Right ventricle myocardium inferior (tissue), 1 donor: ENCODE measurements around the gene LRRC34. TPM values are rescaled to one million over a fixed set of nuclear protein-coding genes. Genes with fewer than 3 reads are reported as not detected.

ENCODE experiments used
- ATAC-seq: fragments of 200-7000 bp; cut with Tn5 transposase; one replicate; pipeline ENCODE4 v1.9.1; 2020; ENCODE audit warnings: mild to moderate bottlenecking, moderate library complexity
- DNase-seq: peaks from one replicate; pipeline ENCODE4 v3.0.0; 2021; ENCODE audit errors: missing footprints
- intact Hi-C: fragments of 100-400 bp; cut with DNase I; formaldehyde crosslinking; loops from one replicate; pipeline ENCODE4 v1.11.0; 2022
- long read RNA-seq: library from polyadenylated mRNA; unstranded; transcript quantifications from one replicate; pipeline ENCODE4 v2.0.0, GENCODE V29; 2021
- total RNA-seq: library from RNA; stranded (reverse); fragmentation: NEBNext Ultra II Directional; extraction: Animal tissue kit (Norgen Biotek cat#: 25700); gene quantifications from one replicate; pipeline ENCODE4 v1.2.1, GENCODE V29; 2021
- donor health status: DM: no; HTN: yes; CAD: no; lungs with severe emphysema.

The LRRC34 gene, protein sequence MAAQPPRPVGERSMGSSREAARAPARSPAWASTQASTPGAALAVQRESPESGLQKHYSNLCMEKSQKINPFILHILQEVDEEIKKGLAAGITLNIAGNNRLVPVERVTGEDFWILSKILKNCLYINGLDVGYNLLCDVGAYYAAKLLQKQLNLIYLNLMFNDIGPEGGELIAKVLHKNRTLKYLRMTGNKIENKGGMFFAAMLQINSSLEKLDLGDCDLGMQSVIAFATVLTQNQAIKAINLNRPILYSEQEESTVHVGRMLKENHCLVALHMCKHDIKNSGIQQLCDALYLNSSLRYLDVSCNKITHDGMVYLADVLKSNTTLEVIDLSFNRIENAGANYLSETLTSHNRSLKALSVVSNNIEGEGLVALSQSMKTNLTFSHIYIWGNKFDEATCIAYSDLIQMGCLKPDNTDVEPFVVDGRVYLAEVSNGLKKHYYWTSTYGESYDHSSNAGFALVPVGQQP
- total RNA-seq = 1.6 TPM
- long read RNA-seq = 0 reads

- peak; percentile 93 for DNase-seq
- peak; percentile 93 for ATAC-seq
- intact Hi-C loops = no loop called here
Measured at GRCh38 chr3:169812332-169813235, at the start of gene LRRC34, which contains the start of gene LRRIQ4. LRRC34 (minus strand) TSS chr3:169812904; CDS start chr3:169812548, 356 bp downstream. LRRIQ4 (plus strand) TSS chr3:169812870; CDS start chr3:169821922, 9,052 bp downstream.

- DNase-seq (no peak), ATAC-seq (no peak)
- intact Hi-C loops = loop anchor here (10.0 kb wide), 1 partner anchor 173 kb away; the partner anchor contains the start of gene GPR160
Measured at GRCh38 chr3:169861871-169862270, 49.2 kb upstream of the LRRC34 start.

DNA sequence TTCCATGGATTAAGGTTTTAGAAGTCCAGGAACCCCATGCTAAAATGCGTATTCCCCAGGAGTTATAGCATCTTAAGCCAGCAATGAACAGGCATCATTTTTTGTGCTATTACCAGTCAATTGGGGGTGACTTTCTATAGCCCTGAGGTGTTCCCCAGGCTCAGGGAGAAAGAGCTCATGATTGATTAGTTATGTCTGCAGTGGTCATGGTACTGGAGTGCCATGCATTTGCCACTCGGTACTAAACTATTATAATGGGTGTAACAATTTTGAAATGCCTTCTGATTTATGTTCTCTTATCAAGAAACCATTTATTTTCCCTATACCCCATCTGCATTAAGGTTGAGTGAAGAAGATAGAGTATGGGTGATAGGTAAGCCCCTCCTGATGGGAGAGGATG is 45.1 kb upstream of the LRRC34 start:
- no peak for DNase-seq
- no peak for ATAC-seq
- intact Hi-C loops = no loop called here

GRCh38 chr3:169855514-169855913 is 42.8 kb upstream of the LRRC34 start:
- intact Hi-C loops = no loop called here
- no peak for ATAC-seq
- DNase-seq = no peak

- ATAC-seq (no peak), DNase-seq (no peak)
- intact Hi-C loops = no loop called here
Measured at GRCh38 chr3:169850618-169851017, 37.9 kb upstream of the LRRC34 start.

DNA sequence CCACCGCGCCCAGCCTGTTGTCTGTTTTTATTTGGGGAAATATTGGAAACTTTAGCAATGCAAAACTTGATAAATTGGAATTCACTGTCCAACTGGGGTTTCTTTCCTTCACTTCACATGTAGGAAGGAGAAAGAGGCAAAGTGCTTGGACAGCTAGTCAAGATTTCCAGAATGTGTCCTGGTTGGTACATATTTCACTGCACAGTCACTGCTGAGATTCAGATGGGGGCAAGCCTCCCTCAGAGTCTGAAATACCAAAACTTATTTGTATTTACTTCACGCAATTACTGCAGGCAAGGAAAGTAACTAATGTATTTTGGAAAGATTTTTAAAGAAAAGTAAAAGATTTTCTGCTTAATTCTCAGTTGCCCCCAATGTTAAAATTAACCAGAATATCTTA is 36.0 kb upstream of the LRRC34 start:
- DNase-seq = no peak
- ATAC-seq = no peak
- intact Hi-C loops = no loop called here

GRCh38 chr3:169847896-169848295 is 35.2 kb upstream of the LRRC34 start:
- ATAC-seq (peak; percentile 42), DNase-seq (no peak)
- intact Hi-C loops = no loop called here

GRCh38 chr3:169846458-169847193 is 33.9 kb upstream of the LRRC34 start:
- ATAC-seq (no peak), DNase-seq (no peak)
- intact Hi-C loops = no loop called here

GRCh38 chr3:169842960-169843359 is 30.3 kb upstream of the LRRC34 start:
- DNase-seq (no peak), ATAC-seq (no peak)
- intact Hi-C loops = no loop called here

- DNase-seq (no peak), ATAC-seq (no peak)
- intact Hi-C loops = no loop called here
Measured at GRCh38 chr3:169841171-169841570, 28.5 kb upstream of the LRRC34 start.

DNA sequence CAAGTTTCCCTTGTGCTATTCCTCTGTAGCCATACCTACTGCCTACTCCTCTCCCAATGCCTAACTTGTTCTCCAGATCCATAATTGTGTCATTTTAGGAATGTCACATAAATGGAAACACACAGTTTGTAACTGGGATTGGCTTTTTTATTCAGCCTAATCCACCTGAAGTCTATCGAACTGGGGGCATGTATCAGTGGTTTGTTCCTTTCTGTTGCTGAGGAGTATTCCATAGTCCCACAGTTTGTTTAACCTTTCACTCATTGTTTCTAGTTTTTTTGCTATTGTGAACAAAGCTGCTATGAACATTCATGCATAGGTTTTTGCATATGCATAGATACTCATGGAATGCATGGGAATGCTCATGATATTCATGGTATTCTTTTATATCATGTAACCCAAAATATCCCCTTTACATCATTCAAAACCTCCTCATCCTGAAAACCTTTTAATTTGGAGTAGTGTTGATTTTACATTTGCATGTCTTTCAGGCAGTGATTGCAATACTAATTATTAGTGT is 25.9 kb upstream of the LRRC34 start:
- intact Hi-C loops = no loop called here
- ATAC-seq = no peak

DNA sequence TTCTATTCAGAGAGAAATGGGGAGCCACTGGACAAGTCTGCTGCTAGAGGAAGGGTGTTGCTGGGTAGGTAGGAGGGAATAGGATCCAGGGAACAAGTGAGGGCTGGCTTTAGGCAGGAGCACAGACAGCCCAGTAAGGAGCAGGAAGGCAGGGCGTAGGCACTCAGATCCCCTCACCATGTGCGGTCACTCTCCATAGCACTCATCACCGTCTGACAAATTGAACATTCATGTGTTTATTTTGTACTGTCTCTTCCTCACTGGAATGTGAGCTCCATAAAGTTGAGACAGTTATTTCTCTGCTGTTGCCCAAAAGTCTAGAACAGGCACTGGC is 24.2 kb upstream of the LRRC34 start:
- no peak for ATAC-seq
- intact Hi-C loops = no loop called here
- no peak for DNase-seq

More for the DNA sequence above, 25.9 kb upstream of the LRRC34 start:
- no peak for DNase-seq

DNA sequence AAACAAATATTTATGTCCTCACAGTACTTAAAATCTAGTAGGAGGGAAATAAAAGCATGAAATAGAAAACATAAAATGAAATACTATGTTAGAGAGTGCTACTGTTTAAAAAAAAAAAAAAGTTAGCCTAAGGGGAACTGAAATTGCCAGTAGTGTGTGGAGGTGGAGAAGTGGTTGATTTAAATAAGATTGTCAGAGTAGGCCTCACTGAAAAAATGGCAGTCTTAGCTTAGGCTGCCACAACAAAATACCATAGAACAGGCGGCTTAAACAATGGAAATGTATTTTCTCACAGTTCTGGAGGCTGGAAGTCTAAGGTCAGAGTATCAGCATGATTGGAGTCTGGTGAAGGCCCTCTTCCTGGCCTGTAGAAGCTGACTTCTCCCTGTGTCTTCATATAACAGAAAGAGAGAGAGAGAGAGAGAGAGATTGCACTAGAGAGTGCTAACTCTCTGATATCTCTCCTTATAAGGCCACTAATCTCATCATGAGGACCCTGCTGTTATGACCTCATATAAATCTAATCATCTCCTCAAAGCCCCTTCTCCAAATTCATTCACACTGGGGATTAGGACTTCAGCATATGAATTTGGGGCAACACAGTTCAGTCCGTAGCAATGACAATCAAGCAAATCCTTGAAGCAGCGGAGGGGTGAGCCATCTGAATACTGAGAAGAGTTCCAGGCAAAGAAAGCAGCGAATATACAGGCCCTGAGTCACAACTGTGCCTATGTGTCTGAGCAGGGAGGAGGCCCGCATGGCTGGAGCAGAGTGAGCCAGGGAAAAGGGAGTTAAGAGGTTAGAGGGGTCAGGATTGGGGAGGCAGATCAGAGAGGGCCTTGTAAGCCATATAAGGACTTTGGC is 23.6 kb upstream of the LRRC34 start:
- ATAC-seq (no peak), DNase-seq (no peak)
- intact Hi-C loops = no loop called here

DNA sequence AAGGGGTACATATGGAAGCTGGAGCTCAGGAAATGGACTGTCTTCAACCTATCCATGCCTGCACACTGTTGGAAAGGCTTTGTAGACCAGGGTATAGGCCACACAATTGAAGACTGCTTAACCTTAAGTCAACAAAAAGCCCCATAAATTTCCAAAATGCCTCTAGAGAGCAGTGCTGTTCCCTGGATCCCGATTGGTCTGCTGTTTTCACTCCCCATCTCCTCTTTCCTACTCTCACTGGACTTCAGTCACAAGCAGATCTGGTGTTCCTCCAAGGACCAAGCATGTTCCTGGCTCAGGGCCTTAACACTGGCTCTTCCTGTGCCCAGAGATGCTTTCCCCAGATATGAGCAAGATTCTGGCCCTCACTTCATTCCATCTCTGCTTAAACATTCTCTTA is 22.8 kb upstream of the LRRC34 start:
- no peak for ATAC-seq
- intact Hi-C loops = no loop called here
- no peak for DNase-seq

DNA sequence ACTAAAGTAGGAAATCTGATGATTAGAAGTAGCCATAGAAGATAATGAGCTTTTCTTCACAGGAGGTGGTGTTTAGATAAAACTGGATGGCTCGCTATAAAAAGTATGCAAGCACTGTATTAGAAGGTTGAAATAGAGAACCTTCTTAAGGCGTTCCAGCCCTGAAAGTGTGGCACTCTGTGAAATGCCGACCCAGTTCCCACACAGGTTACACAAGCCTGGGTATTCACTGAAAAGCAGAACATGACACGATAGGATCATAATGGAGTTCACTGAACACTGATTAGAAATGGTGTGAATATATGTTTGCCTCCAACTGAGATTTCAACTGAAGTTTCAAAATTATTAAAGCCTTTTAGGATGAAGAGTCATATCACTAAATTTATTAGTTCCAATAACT is 15.0 kb upstream of the LRRC34 start:
- intact Hi-C loops = no loop called here
- no peak for DNase-seq

DNA sequence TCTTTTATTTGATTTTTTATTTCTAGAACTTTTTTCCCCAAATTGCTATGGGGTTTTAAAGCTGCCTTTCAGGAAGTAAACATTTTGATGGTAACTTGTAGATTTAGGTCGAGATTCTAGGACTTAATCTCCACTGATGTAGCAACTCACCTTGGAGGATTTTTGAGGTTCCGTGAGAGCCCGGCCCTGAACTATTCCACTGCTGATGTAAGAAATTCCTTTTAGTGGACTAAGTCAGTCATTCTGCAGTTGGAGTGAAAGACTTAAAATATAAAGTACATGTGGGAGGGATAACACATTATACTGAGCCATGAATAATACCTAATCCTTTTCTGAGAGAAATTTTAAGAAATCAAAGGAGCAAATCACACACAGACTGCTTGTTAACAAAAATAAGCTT is 12.6 kb upstream of the LRRC34 start:
- ATAC-seq (no peak), DNase-seq (no peak)
- intact Hi-C loops = no loop called here

More for the DNA sequence above, 15.0 kb upstream of the LRRC34 start:
- no peak for ATAC-seq

- ATAC-seq = no peak
- intact Hi-C loops = no loop called here
- DNase-seq = no peak
Measured at GRCh38 chr3:169822983-169823382, 10.3 kb upstream of the LRRC34 start.

GRCh38 chr3:169822540-169822939 is 9.8 kb upstream of the LRRC34 start:
- ATAC-seq (no peak), DNase-seq (no peak)
- intact Hi-C loops = no loop called here
